Stimulated activated CD4-positive, alpha-beta T cell treated with anti-CD3 and anti-CD28 coated beads, TNF-alpha, amount 100 ng/mL, for 4 hours (primary cell): ENCODE results near the gene RCOR1.
"Not testable (repeated sequence)": the region's sequence is repeated elsewhere in the genome, so short reads cannot be mapped to it uniquely, and the experiment has no call there.

Source experiments
- DNase-seq, 3 experiments: peaks; one replicate each; pipeline ENCODE4 v3.0.0-alpha.2; 2020; ENCODE audit warnings: low read depth in 3 of 3

Gene RCOR1

GRCh38 chr14:102593061-102593824, 794 bp downstream of the RCOR1 start:
- peak; percentile 30 to 42 (median 33) for DNase-seq

- DNase-seq, result no peak
Measured at GRCh38 chr14:102593825-102594137, 1.3 kb downstream of the RCOR1 start.

DNA sequence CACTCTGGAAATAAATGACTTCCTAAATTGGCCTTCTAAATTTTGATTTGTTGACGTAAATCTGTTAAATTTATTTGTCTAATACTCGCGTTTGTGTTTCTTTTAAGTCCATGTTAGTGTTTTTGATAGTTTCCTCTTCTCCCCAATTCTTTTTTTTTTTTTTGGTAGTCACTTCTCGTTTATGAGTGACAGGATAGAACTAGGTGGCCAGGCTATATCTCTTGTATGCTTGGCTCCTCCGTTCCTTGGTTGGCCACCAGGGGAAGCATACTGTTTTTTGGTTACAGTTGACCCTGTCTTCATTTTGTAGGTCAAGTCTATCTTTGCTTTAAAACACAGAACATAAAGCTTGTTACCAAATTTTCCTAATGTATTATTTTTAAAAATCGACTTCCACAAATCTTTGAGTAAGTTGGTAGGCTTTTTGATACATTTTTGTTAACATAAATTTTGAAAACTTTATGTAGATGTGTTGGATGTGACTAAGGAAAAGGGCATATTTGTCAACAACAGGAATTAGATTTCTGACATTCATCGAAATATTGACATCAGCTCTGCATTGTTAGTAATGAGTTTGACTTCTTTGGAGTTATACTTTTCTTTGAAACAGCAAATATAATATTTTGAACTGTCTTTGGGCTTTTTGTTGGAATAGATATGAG, 2.2 kb downstream of the RCOR1 start:
- DNase-seq, result peak; percentile 11 to 30 (median 19)

GRCh38 chr14:102601378-102601925, 9.0 kb downstream of the RCOR1 start:
- no peak for DNase-seq

DNA sequence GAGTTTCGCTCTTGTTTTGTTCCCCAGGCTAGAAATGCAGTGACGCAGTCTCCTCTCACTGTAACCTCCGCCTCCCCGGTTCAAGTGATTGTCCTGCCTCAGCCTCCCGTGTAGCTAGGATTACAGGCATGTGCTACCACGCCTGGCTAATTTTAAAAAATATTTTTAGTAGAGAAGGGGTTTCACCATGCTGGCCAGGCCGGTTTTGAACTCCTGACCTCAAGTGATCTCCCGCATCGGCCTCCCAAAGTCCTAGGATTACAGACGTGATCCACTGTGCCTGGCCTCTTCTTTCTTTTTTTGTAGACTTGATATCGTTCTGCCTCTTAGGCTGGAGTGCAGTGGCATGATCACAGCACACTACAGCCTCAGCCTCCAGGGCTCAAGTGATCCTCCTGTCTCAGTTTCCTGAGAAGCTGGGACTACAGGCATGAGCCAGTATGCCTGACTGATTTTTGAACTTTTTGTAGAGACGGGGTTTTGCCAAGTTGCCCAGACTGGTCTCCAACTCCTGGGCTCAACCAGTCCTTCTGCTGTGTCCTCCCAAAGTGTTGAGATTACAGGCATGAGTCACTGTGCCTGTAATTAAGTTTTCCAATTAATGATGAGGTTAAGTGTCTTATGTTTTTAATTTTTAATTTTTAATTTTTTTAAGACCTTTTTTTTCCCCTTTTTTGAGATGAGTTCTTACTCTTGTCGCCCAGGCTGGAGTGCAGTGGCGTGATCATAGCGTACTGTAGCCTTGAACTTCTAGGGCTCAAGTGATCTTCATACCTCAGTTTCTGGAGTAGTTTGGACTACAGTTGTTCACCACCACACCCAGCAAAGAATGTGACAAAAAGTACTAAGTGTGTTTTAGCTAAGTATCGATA, 10.2 kb downstream of the RCOR1 start:
- no peak for DNase-seq

DNA sequence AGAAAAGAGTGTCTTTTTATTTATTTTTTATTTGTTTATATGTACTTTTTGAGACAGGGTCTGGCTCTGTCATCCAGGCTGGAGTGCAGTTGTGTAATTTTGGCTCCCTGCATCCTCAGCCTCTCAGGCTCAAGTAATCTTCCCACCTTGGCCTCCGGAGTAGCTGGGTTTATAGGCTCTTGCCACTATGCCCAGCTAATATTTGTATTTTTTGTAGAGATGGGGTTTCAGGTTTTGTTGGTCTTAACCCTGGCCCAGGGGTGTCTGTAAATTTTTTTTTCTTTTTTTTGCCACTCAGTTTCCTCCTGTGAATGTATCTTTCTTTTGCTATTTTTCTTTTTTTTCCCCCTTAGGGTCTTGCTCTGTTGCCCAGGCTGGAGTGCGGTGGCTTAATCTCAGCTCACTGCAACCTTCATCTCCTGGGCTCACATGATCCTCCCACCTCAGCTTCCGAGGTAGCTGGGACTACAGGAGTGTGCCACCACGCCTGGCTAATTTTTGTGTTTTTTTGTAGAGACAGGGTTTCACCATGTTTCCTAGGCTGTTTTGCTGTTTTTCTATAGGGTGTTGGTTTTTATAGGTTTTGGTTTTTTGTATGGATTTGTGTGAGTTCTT, 11.0 kb downstream of the RCOR1 start:
- DNase-seq, result no peak

GRCh38 chr14:102604183-102604582, 11.7 kb downstream of the RCOR1 start:
- DNase-seq, result no peak

DNA sequence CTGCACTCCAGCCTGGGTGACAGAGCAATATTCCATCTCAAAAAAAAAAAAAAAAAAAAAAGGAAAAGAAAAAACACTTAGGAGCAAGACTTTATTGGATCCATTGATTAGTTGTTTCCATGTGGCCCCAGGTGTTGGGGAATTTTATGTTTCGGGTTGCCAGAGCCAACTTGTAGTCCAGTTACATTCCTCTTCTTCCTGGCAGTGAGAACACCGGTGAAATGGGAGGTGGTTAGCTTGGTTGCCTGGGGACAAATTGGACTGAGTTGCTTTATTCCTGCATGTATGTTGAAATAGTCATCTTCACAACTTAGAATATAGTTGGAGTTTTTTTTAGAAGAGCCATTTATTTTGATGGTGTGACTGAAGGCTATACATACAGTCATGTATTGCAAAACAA, 12.6 kb downstream of the RCOR1 start:
- no peak for DNase-seq

GRCh38 chr14:102606296-102606695, 13.8 kb downstream of the RCOR1 start:
- DNase-seq, result no peak

DNA sequence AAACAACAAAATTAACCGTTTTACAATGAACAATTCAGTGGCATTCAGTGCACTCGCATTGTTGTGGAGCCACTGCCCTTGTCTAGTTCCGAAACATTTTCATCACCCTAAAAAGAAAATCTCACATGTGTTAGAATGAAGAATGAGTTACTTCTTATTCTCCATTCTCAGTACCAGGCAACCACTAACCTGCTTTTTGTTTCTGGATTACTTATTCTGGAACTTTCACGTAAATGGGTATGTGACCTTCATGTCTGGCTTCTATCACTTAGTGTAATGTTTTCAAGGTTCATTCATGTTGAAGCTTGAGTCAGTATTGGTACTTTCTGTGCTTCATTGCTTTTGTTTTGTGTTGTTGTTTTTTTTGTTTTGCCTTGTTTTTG, 15.6 kb downstream of the RCOR1 start:
- no peak for DNase-seq

DNA sequence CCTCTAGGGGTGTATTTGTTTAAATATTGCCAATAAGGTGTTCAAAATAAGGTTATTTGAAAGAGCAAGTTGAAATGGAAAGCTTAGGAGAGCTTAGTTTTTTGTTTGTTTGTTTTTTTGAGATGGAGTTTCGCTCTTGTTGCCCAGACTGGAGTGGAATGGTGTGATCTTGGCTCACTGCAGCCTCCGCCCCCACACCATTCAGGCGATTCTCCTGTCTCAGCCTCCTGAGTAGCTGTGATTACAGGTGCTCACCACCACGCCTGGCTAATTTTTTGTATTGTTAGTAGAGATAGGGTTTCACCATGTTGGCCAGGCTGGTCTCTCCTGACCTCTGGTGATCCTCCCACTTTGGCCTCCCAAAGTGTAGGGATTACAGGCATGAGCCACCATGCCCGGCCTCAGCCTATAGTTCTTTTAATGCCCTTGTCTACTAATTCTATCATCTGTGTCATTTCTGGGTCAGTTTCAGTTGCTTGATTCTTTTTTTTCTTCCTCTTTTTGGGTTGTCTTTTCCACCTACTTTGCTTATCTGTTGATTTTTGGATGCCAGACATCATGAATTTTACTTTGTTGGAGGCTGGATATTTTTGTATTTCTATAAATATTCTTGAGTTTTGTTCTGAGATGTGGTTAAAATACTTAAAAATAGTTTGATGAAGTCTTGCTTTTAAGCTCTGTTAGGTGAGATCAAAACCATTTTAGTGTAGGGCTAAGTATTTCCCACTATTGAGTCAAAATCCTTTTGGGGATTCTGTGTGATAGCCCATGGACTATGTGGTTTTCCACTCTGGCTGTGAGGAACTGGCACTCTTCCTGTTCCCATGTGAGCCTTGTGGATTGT, 18.7 kb downstream of the RCOR1 start:
- no peak for DNase-seq

DNA sequence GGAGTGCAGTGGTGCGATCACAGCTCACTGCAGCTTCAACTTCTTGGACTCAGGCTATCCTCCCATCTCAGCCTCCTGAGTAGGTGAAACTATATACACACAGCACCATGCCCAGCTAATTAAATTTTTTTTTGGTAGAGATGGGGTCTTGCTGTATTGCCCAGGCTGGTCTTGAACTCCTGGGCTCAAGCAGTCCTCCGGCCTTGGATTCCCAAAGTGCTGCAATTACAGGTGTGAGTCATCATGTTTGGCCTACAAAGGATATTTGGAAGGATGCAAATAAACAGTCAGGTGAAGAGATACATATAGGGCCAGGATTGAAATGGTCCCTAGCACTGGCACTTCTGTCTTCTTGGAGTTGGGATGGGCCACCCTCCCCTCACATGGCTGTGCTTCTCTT, 23.9 kb downstream of the RCOR1 start:
- no peak for DNase-seq

GRCh38 chr14:102616799-102617198, 24.4 kb downstream of the RCOR1 start:
- no peak for DNase-seq

DNA sequence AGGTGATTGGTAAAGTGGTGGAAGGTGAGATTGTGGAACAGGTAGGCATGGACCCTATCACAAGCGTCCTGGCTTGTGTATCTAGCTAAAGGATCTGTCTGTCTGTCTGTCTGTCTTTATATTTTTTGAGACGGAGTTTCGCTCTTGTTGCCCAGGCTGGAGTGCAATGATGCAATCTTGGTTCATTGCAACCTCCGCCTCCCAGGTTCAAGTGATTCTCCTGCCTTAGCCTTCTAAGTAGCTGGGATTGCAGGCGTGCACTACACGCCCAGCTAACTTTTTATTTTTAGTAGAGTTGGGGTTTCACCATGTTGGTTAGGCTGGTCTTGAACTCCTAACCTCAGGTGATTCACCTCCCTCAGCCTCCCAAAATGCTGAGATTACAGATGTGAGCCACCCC, 26.6 kb downstream of the RCOR1 start:
- not testable (repeated sequence) for DNase-seq

DNA sequence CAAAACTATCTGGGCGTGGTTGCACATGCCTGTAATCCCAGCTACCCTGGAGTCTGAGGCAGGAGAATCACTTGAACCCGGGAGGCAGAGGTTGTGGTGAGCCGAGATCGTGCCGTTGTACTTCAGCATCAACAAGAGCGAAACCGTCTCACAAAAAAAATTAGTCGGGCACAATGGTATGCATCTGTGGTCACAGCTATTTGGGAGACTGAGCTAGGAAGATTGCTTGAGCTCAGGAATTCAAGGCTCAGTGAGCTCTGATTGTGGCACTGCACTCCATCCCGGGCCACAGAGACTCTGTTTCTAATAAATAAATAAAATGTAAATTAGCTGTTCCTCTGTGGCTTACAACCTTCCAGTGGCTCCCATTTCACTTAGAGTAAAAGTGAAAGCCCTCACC, 28.0 kb downstream of the RCOR1 start:
- DNase-seq, result no peak

- DNase-seq, result no peak
Measured at GRCh38 chr14:102622262-102622885, 29.9 kb downstream of the RCOR1 start.

DNA sequence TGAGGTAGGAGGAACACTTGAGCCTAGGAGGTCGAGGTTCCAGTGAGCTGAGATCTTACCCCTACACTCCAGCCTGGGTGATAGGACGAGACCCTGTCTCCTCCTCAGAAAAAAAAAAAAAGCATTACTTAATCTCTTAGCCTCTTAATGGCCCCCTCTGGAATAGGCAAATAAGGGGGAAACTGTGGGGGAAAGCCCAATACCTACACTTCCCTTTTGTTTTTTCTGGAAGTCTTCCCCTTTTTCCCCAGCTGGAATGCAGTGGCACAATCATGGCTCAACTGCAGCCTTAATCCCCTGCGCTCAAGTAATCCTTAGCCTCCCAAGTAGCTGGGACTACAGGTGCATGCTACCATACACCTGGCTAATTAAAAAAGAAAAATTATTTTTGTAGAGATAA, 32.2 kb downstream of the RCOR1 start:
- DNase-seq, result no peak

DNA sequence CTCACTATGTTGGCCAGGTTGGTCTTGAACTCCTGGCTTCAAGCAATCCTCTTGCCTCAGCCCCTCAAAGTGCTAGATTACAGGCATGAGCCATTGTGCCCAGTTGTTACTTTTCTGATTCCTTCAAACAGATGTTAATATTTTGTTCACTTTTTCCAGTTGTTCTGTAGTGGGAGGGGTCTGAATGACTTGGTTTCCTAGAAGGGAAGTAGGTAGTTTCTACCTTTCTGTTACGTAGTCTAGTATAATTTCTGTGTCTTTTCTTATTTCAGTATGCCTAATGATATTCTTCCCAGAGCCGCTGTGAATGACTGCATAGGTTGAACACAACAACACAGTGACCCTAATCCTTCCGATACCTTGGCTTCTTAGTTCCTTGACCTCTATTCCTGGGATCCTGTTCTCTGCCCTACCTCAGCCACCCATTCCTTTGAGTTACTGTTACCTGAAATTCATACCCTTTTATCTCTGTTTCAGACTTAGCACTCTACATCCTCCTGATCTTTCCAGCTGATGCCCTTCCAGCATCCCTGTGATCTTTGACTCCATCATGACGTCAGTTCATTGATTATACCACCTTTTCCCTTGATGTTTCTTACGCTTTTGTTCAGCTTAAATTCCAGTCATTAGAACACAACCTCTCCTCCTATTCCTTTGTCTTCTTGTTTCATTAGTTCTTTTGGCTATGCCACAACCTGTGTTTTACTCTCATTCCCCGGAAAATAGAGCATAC, 33.3 kb downstream of the RCOR1 start:
- no peak for DNase-seq

DNA sequence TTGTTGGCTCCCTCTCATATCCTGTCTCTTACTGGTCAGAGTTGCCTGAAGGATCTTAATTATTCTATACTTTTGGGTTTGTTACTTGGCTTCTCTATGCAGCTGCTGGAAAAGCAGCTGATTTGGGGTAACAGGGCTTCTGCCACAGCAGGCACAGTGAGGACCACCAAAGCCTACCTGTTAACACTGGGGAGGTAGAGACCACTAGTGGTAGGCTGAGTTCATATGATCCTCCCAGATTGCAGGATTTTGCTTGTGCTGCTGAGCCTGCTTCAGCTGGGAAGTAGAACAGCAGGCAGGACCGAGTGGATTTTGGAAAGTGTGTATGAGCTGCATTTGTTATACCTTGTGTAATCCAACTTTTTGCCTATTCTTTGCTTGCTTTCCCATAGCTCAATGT, 34.1 kb downstream of the RCOR1 start:
- no peak for DNase-seq

DNA sequence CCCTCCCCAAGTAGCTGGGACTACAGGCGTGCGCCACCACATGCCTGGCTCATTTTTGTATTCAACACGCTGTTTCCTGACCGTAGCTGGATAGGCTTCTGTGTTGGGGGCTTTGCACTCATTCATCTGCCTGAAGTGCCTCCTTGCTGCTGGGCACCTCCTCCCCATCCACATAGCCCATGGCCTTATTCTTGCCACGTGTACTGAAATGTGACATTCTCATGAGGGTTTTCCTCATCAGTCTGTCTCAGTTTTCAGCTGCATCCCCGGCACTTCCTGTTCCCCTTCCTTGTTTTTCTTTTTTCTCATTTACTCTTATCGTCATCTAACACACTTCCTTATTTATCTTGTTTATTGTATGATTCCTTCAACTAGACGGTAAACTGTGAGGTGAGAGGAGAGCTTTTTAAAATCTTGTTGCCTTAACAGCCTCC, 36.6 kb downstream of the RCOR1 start:
- no peak for DNase-seq
